BJ (cell line): Measurements from ENCODE around the gene CELA1. TPM values are rescaled to one million over a fixed set of nuclear protein-coding genes. Genes with fewer than 3 reads are reported as not detected.
A peak's percentile ranks its signal among the peaks of the same experiment; 100 is the strongest.

Experiments
- CTCF ChIA-PET: fragments of 350-600 bp; formaldehyde crosslinking; extraction: SDS; loops from one replicate; lab custom pipeline; 2021; ENCODE audit warnings: antibody characterized with exemption, inconsistent platforms; lab: Yijun Ruan, JAX
- POLR2A ChIA-PET: fragments of 300-600 bp; sonication (Branson Sonifier 250); formaldehyde crosslinking; extraction: SDS; loops from one replicate; lab custom pipeline; 2021; ENCODE audit warnings: antibody characterized with exemption; lab: Charles Lee
- DNase-seq: peaks from one replicate; pipeline ENCODE4 v3.0.0-alpha.2; 2011; ENCODE audit warnings: low read depth
- H3K27me3 ChIP-seq: 2 replicates; pipeline ENCODE4 v1.6.0; 2011; ENCODE audit warnings: low read length; ENCODE audit not compliant: control insufficient read depth, insufficient read depth
- H3K36me3 ChIP-seq: 2 replicates; pipeline ENCODE4 v1.5.1; 2011; ENCODE audit warnings: low read length; ENCODE audit not compliant: control insufficient read depth, insufficient read depth
- H3K4me3 ChIP-seq: 2 replicates; pipeline ENCODE4 v1.5.1; 2011; ENCODE audit warnings: low read depth, mild to moderate bottlenecking, control low read depth, low read length
- CTCF ChIP-seq: IDR thresholded peaks from 2 replicates; pipeline ENCODE4 v1.5.1; 2011; ENCODE audit warnings: low read depth, mild to moderate bottlenecking, control low read depth, inconsistent platforms, low read length, moderate library complexity; ENCODE audit not compliant: insufficient read depth
- polyA plus RNA-seq: library from polyadenylated mRNA; depleted of rRNA; stranded (reverse); fragments of >200 nt; gene quantifications from 2 replicates; pipeline ENCODE4 v1.2.3, GENCODE V29; 2011

The CELA1 gene
- polyA plus RNA-seq, 1 experiment = not detected

DNA sequence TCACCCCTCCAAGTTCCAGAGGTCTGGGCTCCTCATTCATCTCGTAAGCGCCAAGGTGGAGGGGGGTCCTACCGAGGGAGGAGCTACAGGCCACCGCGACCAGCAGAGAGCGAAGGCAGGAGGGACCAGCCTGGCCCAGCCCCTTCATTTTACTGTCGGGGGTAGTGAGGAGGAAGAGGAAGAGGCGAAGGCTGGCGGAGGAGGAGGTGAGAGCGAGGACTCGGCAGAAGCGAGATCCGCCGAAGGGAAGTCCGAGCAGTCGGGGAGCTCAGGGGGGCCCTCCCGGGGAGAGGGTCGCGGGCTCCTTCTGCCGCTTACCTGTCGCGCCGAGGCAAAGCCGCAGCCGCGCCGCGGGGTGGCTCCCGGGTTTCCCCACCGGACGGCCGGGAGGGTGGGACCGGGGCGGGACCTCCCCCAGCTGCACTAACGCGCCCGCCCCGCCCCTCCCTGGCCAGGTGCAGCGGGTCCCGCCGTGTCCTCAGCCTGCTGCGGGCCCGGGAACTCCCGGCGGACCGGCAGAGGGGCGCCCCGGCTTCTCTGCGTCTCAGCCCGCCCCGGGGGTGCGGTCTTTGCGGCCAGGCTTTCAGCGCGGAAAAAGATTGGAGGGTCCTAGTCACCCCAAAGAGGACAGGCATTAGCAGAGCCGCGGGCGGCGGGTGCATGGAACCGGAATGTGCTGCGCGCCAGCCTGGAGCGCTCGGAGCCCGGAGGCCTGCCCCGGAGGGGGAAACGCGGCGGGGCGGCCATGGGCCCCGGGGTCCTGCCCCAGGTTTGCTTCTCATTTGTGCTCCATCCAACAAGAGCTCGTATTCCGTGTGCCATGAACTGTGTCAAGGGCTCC, 45.0 kb upstream of the CELA1 start, which contains the start of gene GALNT6:
Gene GALNT6 (minus strand): TSS at position 124 of the 841 bp plus-strand sequence. CDS start 11,625 bp downstream, outside the sequence.
- POLR2A ChIA-PET = no interaction called here

DNA sequence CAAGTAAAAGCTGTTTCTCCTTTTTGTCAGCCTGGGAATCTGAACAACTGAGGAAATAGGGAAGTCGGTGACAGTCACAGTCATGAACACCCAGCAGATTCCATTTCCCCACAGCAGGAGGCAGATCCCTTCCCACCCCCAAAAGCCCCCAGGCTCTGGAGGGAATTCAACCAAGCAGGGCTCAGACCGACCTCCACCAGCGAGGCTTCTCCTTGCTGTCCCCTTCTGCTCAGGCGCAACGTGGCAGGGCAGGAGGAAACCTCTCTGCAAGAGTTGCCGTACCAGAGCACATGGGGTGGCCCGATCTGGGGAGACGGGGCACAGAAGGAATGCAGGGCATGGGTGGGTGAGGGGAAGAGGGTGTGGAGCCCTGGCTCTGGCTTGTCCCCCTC, 44.4 kb upstream of the CELA1 start:
- Histone ChIP-seq H3K27me3 (no peaks in the 10 kb centered on the region), H3K36me3 (no peaks in the 10 kb centered on the region), H3K4me3 (peak overlapping the region; percentile 70)
- TF ChIP-seq CTCF = no peak; the same call in 1 of the 2 replicates
- CTCF ChIA-PET = no interaction called here
- POLR2A ChIA-PET = no interaction called here
- no peak for DNase-seq

More for the DNA sequence above, 45.0 kb upstream of the CELA1 start, which contains the start of gene GALNT6:
- CTCF ChIA-PET = no interaction called here
- peak within 1 kb of the TSS; percentile 70 for H3K4me3 ChIP-seq
- no peaks in the 10 kb centered on the region for H3K27me3 ChIP-seq
- no peaks in the 10 kb centered on the region for H3K36me3 ChIP-seq
- no peak for TF ChIP-seq CTCF
- no peak for DNase-seq

GRCh38 chr12:51390457-51390856, 44.0 kb upstream of the CELA1 start:
- H3K27me3 ChIP-seq = no peaks in the 10 kb centered on the region
- no peak for TF ChIP-seq CTCF
- ChIA-PET POLR2A (no interaction called here), CTCF (no interaction called here)
- H3K36me3 ChIP-seq = no peaks in the 10 kb centered on the region
- DNase-seq = no peak
- H3K4me3 ChIP-seq = no peak overlapping the region

GRCh38 chr12:51389302-51389999, 43.0 kb upstream of the CELA1 start:
- CTCF ChIA-PET = interaction anchor here (0.8 kb wide), 1 partner anchor 8 kb away, joined by 3 read pairs; no protein-coding TSS in a partner anchor
- POLR2A ChIA-PET = no interaction called here
- Histone ChIP-seq H3K36me3 (no peaks in the 10 kb centered on the region), H3K4me3 (no peak overlapping the region), H3K27me3 (no peaks in the 10 kb centered on the region)
- TF ChIP-seq CTCF = no peak
- no peak for DNase-seq

- Histone ChIP-seq H3K27me3 (no peaks in the 10 kb centered on the region), H3K36me3 (no peaks in the 10 kb centered on the region; the same call in 1 of the 2 replicates), H3K4me3 (no peak overlapping the region)
- DNase-seq = no peak
- TF ChIP-seq CTCF = no peak
- ChIA-PET POLR2A (interaction anchor here (0.5 kb wide), 1 partner anchor 1370 kb away, joined by 10 read pairs; no protein-coding TSS in a partner anchor), CTCF (interaction anchor here (0.8 kb wide), 1 partner anchor 9 kb away, joined by 3 read pairs; no protein-coding TSS in a partner anchor)
Observed at GRCh38 chr12:51388846-51389245, 42.4 kb upstream of the CELA1 start.
